Transverse colon (tissue), 4 donors: Measurements from ENCODE around the gene HAUS3. TPM values are rescaled to one million over a fixed set of nuclear protein-coding genes. Genes with fewer than 3 reads are reported as not detected.

Source experiments
- DNase-seq: peaks from one replicate; pipeline ENCODE4 v3.0.0-alpha.2; 2019
- H3K27ac ChIP-seq, 4 donors: fragments of 200-600 bp; sonication (generic); 2 replicates each; pipeline ENCODE4 v1.5.1; 2016 to 2018; ENCODE audit warnings: inconsistent platforms in 4 of 4
- H3K27me3 ChIP-seq: fragments of 200-600 bp; sonication (generic); 2 replicates; pipeline ENCODE4 v1.5.1; 2017; ENCODE audit warnings: inconsistent platforms
- H3K36me3 ChIP-seq, 4 donors: fragments of 200-600 bp; sonication (generic); 2 replicates each; pipeline ENCODE4 v1.5.1; 2017 to 2019; ENCODE audit warnings: inconsistent platforms in 4 of 4
- H3K4me1 ChIP-seq, 4 donors: fragments of 200-600 bp; sonication (generic); 2 replicates each; pipeline ENCODE4 v1.5.1; 2017 to 2020; ENCODE audit warnings: inconsistent platforms in 4 of 4
- H3K4me3 ChIP-seq, 4 donors: fragments of 200-600 bp; sonication (generic); 1 replicate in 1 of 4; 2 replicates in 3 of 4; pipeline versions ENCODE4 v1.5.1 to v1.6.1; 2017 to 2019; ENCODE audit warnings: inconsistent platforms in 4 of 4
- H3K9me3 ChIP-seq, 2 donors: fragments of 200-600 bp; sonication (generic); 2 replicates each; pipeline ENCODE4 v1.5.1; 2017 to 2019; ENCODE audit warnings: inconsistent platforms in 2 of 2
- EP300 ChIP-seq: sonication (generic); formaldehyde crosslinking; IDR thresholded peaks from one replicate; pipeline ENCODE4 v1.6.1; 2017; ENCODE audit warnings: antibody characterized with exemption, low read depth
- POLR2A ChIP-seq: fragments of 450-650 bp; IDR thresholded peaks from one replicate; pipeline ENCODE4 v1.6.1; 2016; ENCODE audit warnings: antibody characterized with exemption, mild to moderate bottlenecking, moderate library complexity
- POLR2AphosphoS5 ChIP-seq, 3 donors: sonication (generic); formaldehyde crosslinking; IDR thresholded peaks; one replicate each; pipeline ENCODE4 v1.6.1; 2016; ENCODE audit warnings: antibody characterized with exemption in 3 of 3
- WGBS, 2 donors: methylation state at CpG; one replicate each; pipeline ENCODE4 v1.1.5; 2018; ENCODE audit warnings: low coverage in 1 of 2; 5-methylcytosine and 5-hydroxymethylcytosine counted together
- in situ Hi-C, 4 donors: fragments of 200-750 bp; cut with MboI; loops; one replicate each; pipeline versions ENCODE4 v1.15.0 to v1.15.1; 2017; ENCODE audit warnings: low sequenced_read_pairs in 3 of 4, low pct_ligation_motif_present in 1 of 4, low pct_unique_long_range_greater_than_20kb in 1 of 4
- intact Hi-C: fragments of 100-400 bp; cut with DNase I; formaldehyde crosslinking; loops from one replicate; pipeline ENCODE4 v1.15.1; 2023; ENCODE audit warnings: low total_unique reads
- total RNA-seq, 4 donors: library from RNA; depleted of rRNA; stranded (reverse); fragments of >200 nt; gene quantifications; one replicate each; pipeline ENCODE4 v1.1.0, GENCODE V29; 2016
- TF ChIP-seq, protein P1 (sequence below), 5 experiments: fragments of 200-600 bp in 3 of 5; fragments of 450-650 bp in 2 of 5; sonication (generic) in 3 of 5; IDR thresholded peaks; 1 replicate in 2 of 5; 2 replicates in 3 of 5; pipeline ENCODE4 v1.5.1; 2016 to 2017; ENCODE audit warnings: antibody characterized with exemption in 5 of 5, inconsistent platforms in 3 of 5, mild to moderate bottlenecking in 2 of 5, moderate library complexity in 1 of 5

HAUS3 gene
- total RNA-seq, 4 donors from 2014 or later, result 2.0 to 18.0 (median 11.3) TPM

DNA sequence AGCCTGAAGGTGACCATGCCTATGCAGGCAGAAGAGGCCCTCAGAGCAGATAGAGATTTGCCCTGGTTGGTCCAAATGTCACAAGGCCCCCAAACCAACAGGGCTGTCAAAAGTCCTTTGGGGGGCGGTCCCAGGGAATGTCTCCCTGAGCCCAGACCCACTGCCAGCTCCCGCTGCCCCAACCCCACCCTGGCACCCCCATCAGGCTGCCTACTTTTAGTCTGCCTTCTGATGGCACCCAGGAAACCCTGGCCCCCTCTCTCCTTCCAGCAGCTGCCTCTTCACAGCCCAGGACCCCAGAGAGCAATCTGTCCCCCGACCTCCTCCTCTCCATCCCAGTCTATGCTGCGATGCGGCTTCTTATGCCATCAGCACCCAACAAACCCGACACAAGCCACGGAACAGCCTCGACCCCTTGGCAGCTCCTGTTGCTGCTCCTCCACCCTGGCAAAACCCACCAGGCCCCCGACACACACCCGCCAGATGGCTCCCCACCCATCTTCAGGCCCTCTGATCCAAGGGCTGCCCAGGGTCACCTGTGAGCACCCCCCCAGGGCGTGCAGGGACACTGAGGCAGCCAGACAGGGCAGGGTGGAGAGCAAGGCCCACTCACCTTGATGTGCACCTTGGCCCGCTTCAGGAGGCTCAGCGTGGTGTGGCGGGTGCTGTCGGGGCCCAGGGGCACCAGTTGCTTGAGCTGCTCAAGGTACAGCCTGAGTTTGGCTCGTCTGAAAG lies 10.0 kb upstream of the HAUS3 start:
- H3K36me3 ChIP-seq, result peaks cover 0 to 16% (median 7%) of the 10 kb centered on the region in 4 donors
- in situ Hi-C loops (no loop called here), intact Hi-C loops (no loop called here)
- H3K4me1 ChIP-seq, result peaks cover 12 to 20% (median 18%) of the 10 kb centered on the region in 4 donors
- WGBS, 2 donors, result 95% methylated on average over 15 of the region's 16 CpGs; no CpG with 5 or more reads in 1 of the 2 donors
- H3K4me3 ChIP-seq, result no peak overlapping the region
- no peaks in the 10 kb centered on the region for H3K27me3 ChIP-seq
- H3K27ac ChIP-seq, result no peak overlapping the region
- H3K9me3 ChIP-seq, result no peaks in the 10 kb centered on the region
- TF ChIP-seq POLR2AphosphoS5 (IDR thresholded peaks at IDR 0.05) (no peak), POLR2A (no peak), EP300 (no peak)
- TF ChIP-seq, protein P1, sequence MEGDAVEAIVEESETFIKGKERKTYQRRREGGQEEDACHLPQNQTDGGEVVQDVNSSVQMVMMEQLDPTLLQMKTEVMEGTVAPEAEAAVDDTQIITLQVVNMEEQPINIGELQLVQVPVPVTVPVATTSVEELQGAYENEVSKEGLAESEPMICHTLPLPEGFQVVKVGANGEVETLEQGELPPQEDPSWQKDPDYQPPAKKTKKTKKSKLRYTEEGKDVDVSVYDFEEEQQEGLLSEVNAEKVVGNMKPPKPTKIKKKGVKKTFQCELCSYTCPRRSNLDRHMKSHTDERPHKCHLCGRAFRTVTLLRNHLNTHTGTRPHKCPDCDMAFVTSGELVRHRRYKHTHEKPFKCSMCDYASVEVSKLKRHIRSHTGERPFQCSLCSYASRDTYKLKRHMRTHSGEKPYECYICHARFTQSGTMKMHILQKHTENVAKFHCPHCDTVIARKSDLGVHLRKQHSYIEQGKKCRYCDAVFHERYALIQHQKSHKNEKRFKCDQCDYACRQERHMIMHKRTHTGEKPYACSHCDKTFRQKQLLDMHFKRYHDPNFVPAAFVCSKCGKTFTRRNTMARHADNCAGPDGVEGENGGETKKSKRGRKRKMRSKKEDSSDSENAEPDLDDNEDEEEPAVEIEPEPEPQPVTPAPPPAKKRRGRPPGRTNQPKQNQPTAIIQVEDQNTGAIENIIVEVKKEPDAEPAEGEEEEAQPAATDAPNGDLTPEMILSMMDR (IDR thresholded peaks at IDR 0.05), result no peak
- DNase-seq, result peak; percentile 7

- intact Hi-C loops (no loop called here), in situ Hi-C loops (no loop called here)
- H3K9me3 ChIP-seq, result no peaks in the 10 kb centered on the region
- DNase-seq, result no peak
- peaks cover 5 to 13% (median 11%) of the 10 kb centered on the region in 4 donors for H3K4me1 ChIP-seq
- H3K36me3 ChIP-seq, result peaks cover 0 to 16% (median 7%) of the 10 kb centered on the region in 4 donors
- no peak overlapping the region for H3K4me3 ChIP-seq
- no peak overlapping the region for H3K27ac ChIP-seq
- TF ChIP-seq POLR2A (no peak), EP300 (no peak), POLR2AphosphoS5 (IDR thresholded peaks at IDR 0.05) (no peak)
- TF ChIP-seq, protein P1 (IDR thresholded peaks at IDR 0.05), result no peak
- no peaks in the 10 kb centered on the region for H3K27me3 ChIP-seq
- 94% methylated on average over 25 of the region's 25 CpGs; no CpG with 5 or more reads in 1 of the 2 donors for WGBS, 2 donors
These were observed 9.3 kb upstream of the HAUS3 start for GRCh38 chr4:2251073-2251794.

- intact Hi-C loops (no loop called here), in situ Hi-C loops (no loop called here)
- no peaks in the 10 kb centered on the region for H3K9me3 ChIP-seq
- peaks cover 0 to 7% (median 5%) of the 10 kb centered on the region in 4 donors for H3K4me1 ChIP-seq
- H3K4me3 ChIP-seq, result no peak overlapping the region
- H3K27ac ChIP-seq, result no peak overlapping the region
- 94 to 100% methylated on average over 1 to 28 of the region's 30 CpGs for WGBS, 2 donors
- no peak for DNase-seq
- TF ChIP-seq, protein P1 (IDR thresholded peaks at IDR 0.05), result no peak
- TF ChIP-seq POLR2AphosphoS5 (IDR thresholded peaks at IDR 0.05), result no peak
- no peaks in the 10 kb centered on the region for H3K27me3 ChIP-seq
- H3K36me3 ChIP-seq, result peaks cover 0 to 16% (median 7%) of the 10 kb centered on the region in 4 donors
These were observed 8.6 kb upstream of the HAUS3 start for GRCh38 chr4:2250357-2251072.
